Measurements from ENCODE around the gene ERF.
A peak's percentile ranks its signal among the peaks of the same experiment; 100 is the strongest.

The ERF gene

GRCh38 chr19:42284591-42285341 lies 29.8 kb upstream of the ERF start:
- no peak for TF ChIP-seq CTCF (IDR thresholded peaks at IDR 0.05; ENCODE audit: control extremely low read depth, extremely low read depth, low read depth, missing control alignments)
- POLR2A ChIA-PET, result no interaction called here
- no peak for DNase-seq (ENCODE audit: extremely low spot score)
- CTCF ChIA-PET, result interaction anchor here (0.7 to 4.7 kb wide), 5 partner anchors 12 to 176 kb away, joined by 3 to 20 read pairs (median 5); partner anchors contain the start of gene GSK3A

- DNase-seq (ENCODE audit: extremely low spot score), result peak; percentile 93
- no peak for TF ChIP-seq CTCF (IDR thresholded peaks at IDR 0.05; ENCODE audit: control extremely low read depth, extremely low read depth, low read depth, missing control alignments)
- ChIA-PET CTCF (interaction anchor here (0.7 to 1.2 kb wide), 2 partner anchors 12 to 44 kb away, joined by 3 to 5 read pairs; no protein-coding TSS in a partner anchor), POLR2A (interaction anchor here (0.6 kb wide), 1 partner anchor 180 kb away, joined by 3 read pairs; no protein-coding TSS in a partner anchor)
Measured at GRCh38 chr19:42284066-42284501, 29.2 kb upstream of the ERF start.

- ChIA-PET CTCF (interaction anchor here (2.5 to 8.0 kb wide), 2 partner anchors 12 to 38 kb away, joined by 11 to 87 read pairs; partner anchors contain the start of gene GSK3A), POLR2A (interaction anchor here (0.5 to 0.6 kb wide), 2 partner anchors 35 to 181 kb away, joined by 3 to 8 read pairs; no protein-coding TSS in a partner anchor)
- TF ChIP-seq CTCF (IDR thresholded peaks at IDR 0.05; ENCODE audit: control extremely low read depth, extremely low read depth, low read depth, missing control alignments), result no peak
- DNase-seq (ENCODE audit: extremely low spot score), result peak; percentile 95
Measured at GRCh38 chr19:42283188-42284065, 28.5 kb upstream of the ERF start.

- TF ChIP-seq CTCF (IDR thresholded peaks at IDR 0.05; ENCODE audit: control extremely low read depth, extremely low read depth, low read depth, missing control alignments), result no peak
- ChIA-PET POLR2A (interaction anchor here (0.5 kb wide), 1 partner anchor 35 kb away, joined by 8 read pairs; no protein-coding TSS in a partner anchor), CTCF (interaction anchor here (2.5 to 8.0 kb wide), 2 partner anchors 13 to 38 kb away, joined by 11 to 87 read pairs; partner anchors contain the start of gene GSK3A)
- DNase-seq (ENCODE audit: extremely low spot score), result no peak
Measured at GRCh38 chr19:42282819-42283187, 27.9 kb upstream of the ERF start.

GRCh38 chr19:42281827-42282762 lies 27.2 kb upstream of the ERF start:
- DNase-seq (ENCODE audit: extremely low spot score), result no peak
- POLR2A ChIA-PET, result no interaction called here
- TF ChIP-seq CTCF (IDR thresholded peaks at IDR 0.05; ENCODE audit: control extremely low read depth, extremely low read depth, low read depth, missing control alignments), result no peak
- CTCF ChIA-PET, result interaction anchor here (0.9 to 8.0 kb wide), 3 partner anchors 13 to 37 kb away, joined by 3 to 87 read pairs (median 11); partner anchors contain the start of gene GSK3A
